ENCODE data around the gene ZNF804B.

- no peak for TF ChIP-seq POLR2A (IDR thresholded peaks at IDR 0.05; ENCODE audit: low read depth, low read length)
- no peak for TF ChIP-seq POLR2AphosphoS5 (IDR thresholded peaks at IDR 0.05; ENCODE audit: low read depth, low read length)
- TF ChIP-seq TAF1 (IDR thresholded peaks at IDR 0.05; ENCODE audit: borderline replicate concordance, low read depth, low read length), result no peak
Measured at GRCh38 chr7:89012016-89012415, 252.5 kb downstream of the ZNF804B start.

Data from GM12892 (cell line).